Measurements from ENCODE around the gene IL22RA1.

DNA sequence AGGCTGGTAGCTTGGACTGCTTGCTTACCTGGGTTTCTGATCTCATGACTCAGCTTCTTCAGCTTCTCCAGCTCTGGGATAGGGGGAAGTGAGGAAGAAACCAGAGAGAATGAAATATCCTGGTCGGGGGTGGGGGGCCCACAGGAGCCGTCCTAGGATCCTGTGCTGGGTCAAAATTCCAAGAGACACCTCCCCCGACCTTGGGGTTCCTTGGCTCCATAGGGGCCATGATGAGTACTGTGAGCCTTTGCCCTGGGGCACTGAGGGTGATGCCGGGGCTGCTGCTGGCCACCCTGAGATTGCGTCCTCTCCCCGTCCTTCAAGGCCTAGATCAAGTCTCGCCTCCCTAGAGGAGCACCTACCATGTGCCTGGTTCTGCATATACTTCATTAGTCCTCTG lies 71.0 kb downstream of the IL22RA1 start:
- TF ChIP-seq REST (IDR thresholded peaks at IDR 0.05; ENCODE audit: insufficient read depth in 1 of 2, low read depth in 2 of 2, low read length in 2 of 2): no peak
- no peak for TF ChIP-seq SIN3A (IDR thresholded peaks at IDR 0.05; ENCODE audit: borderline replicate concordance, insufficient read depth, low read length)
- TF ChIP-seq POLR2AphosphoS5 (IDR thresholded peaks at IDR 0.05; ENCODE audit: low read depth, low read length): no peak
- TF ChIP-seq TAF1 (IDR thresholded peaks at IDR 0.05; ENCODE audit: borderline replicate concordance, insufficient read depth, low read length): no peak
- no peak for TF ChIP-seq FOXP2 (optimal IDR thresholded peaks at IDR 0.05; ENCODE audit: borderline replicate concordance, extremely low read depth, extremely low read length, insufficient read depth)

All from PFSK-1 (cell line).